Measurements from ENCODE around the gene TNPO2.

The TNPO2 gene

GRCh38 chr19:12665281-12665573, 58.5 kb downstream of the TNPO2 start:
- no peak for TF ChIP-seq CTCF (IDR thresholded peaks at IDR 0.05; ENCODE audit: low read depth, low read length, missing control alignments)
- DNase-seq (ENCODE audit: extremely low read depth, low read depth), result no peak
- H3K4me3 ChIP-seq (replicated peaks; ENCODE audit: low read depth, low read length), result no peak overlapping the region

GRCh38 chr19:12664406-12665280, 59.1 kb downstream of the TNPO2 start:
- no peak overlapping the region for H3K4me3 ChIP-seq (replicated peaks; ENCODE audit: low read depth, low read length)
- DNase-seq (ENCODE audit: extremely low read depth, low read depth), result no peak
- no peak for TF ChIP-seq CTCF (IDR thresholded peaks at IDR 0.05; ENCODE audit: low read depth, low read length, missing control alignments)

GRCh38 chr19:12660980-12661379, 62.8 kb downstream of the TNPO2 start:
- H3K4me3 ChIP-seq (replicated peaks; ENCODE audit: low read depth, low read length), result no peak overlapping the region
- TF ChIP-seq CTCF (IDR thresholded peaks at IDR 0.05; ENCODE audit: low read depth, low read length, missing control alignments), result no peak

GRCh38 chr19:12657966-12658365, 65.8 kb downstream of the TNPO2 start:
- no peak overlapping the region for H3K4me3 ChIP-seq (replicated peaks; ENCODE audit: low read depth, low read length)
- peak; percentile 4 for TF ChIP-seq CTCF (IDR thresholded peaks at IDR 0.05; ENCODE audit: low read depth, low read length, missing control alignments)
- DNase-seq (ENCODE audit: extremely low read depth, low read depth), result no peak

More at GRCh38 chr19:12660980-12661379, 62.8 kb downstream of the TNPO2 start:
- no peak for DNase-seq (ENCODE audit: extremely low read depth, low read depth)

- H3K4me3 ChIP-seq (replicated peaks; ENCODE audit: low read depth, low read length), result no peak overlapping the region
- DNase-seq (ENCODE audit: extremely low read depth, low read depth), result no peak
- TF ChIP-seq CTCF (IDR thresholded peaks at IDR 0.05; ENCODE audit: low read depth, low read length, missing control alignments), result no peak
Observed at GRCh38 chr19:12656899-12657571, 66.7 kb downstream of the TNPO2 start.

GRCh38 chr19:12655546-12655945, 68.2 kb downstream of the TNPO2 start:
- no peak for TF ChIP-seq CTCF (IDR thresholded peaks at IDR 0.05; ENCODE audit: low read depth, low read length, missing control alignments)
- no peak overlapping the region for H3K4me3 ChIP-seq (replicated peaks; ENCODE audit: low read depth, low read length)

More at GRCh38 chr19:12655546-12655945, 68.2 kb downstream of the TNPO2 start:
- DNase-seq (ENCODE audit: extremely low read depth, low read depth), result no peak
